Measurements from ENCODE around the gene PFKFB3.

GRCh38 chr10:6214612-6215011, 11.9 kb downstream of the PFKFB3 start:
- no peak for TF ChIP-seq CTCF (IDR thresholded peaks at IDR 0.05; ENCODE audit: low read length)
- TF ChIP-seq EZH2 (IDR thresholded peaks at IDR 0.05; ENCODE audit: borderline replicate concordance, low read length), result no peak
